A549 (cell line): ENCODE measurements around the gene LYRM7. TPM values are rescaled to one million over a fixed set of nuclear protein-coding genes. Genes with fewer than 3 reads are reported as not detected.

Experiments used
- ATAC-seq, 2 experiments: fragments of 200-7000 bp in 1 of 2; fragments of >200 bp in 1 of 2; cut with Nextera tagmentation in 1 of 2; cut with Tn5 transposase in 1 of 2; 3 replicates each; pipeline versions ENCODE4 v1.8.0 to v1.9.1; 2018 to 2020; ENCODE audit warnings: mild to moderate bottlenecking in 1 of 2, moderate library complexity in 1 of 2
- CTCF ChIA-PET: fragments of 300-600 bp; sonication (Branson Sonifier 250); formaldehyde crosslinking; extraction: SDS; loops from one replicate; lab custom pipeline; 2021; ENCODE audit warnings: antibody characterized with exemption, inconsistent platforms; lab: Yijun Ruan, JAX
- POLR2A ChIA-PET: fragments of 350-600 bp; formaldehyde crosslinking; extraction: SDS; loops from one replicate; lab custom pipeline; 2021; ENCODE audit warnings: antibody characterized with exemption, inconsistent platforms; lab: Yijun Ruan, JAX
- DNase-seq, 2 experiments: peaks; one replicate each; pipeline versions ENCODE4 v3.0.0 to v3.0.0-alpha.2; 2011 to 2016; ENCODE audit warnings: low read depth in 1 of 2, low spot score in 1 of 2
- FAIRE-seq: peaks from 2 replicates; lab custom pipeline; 2011; peaks lifted over from hg19 to GRCh38; lab: Jason Lieb, UNC
- H3K27ac ChIP-seq, 2 experiments: fragments of >200 bp; sonication (Bioruptor Twin); formaldehyde crosslinking; 3 replicates each; pipeline ENCODE4 v1.5.1; 2016 to 2017
- H3K4me1 ChIP-seq: fragments of >200 bp; sonication (Bioruptor Twin); formaldehyde crosslinking; 3 replicates; pipeline ENCODE4 v1.6.1; 2016
- H3K4me2 ChIP-seq: fragments of >200 bp; sonication (Bioruptor Twin); formaldehyde crosslinking; 3 replicates; pipeline ENCODE4 v1.6.1; 2016
- H3K4me3 ChIP-seq: fragments of >200 bp; sonication (Bioruptor Twin); formaldehyde crosslinking; 3 replicates; pipeline ENCODE4 v1.5.1; 2016
- H3K9me3 ChIP-seq: fragments of >200 bp; sonication (Bioruptor Twin); formaldehyde crosslinking; 3 replicates; pipeline ENCODE4 v1.6.1; 2016
- CTCF ChIP-seq: fragments of >200 bp; sonication (Bioruptor Twin); formaldehyde crosslinking; IDR thresholded peaks from 3 replicates; pipeline ENCODE4 v1.5.1; 2016
- EHF ChIP-seq: fragments of 250-450 bp; sonication (Bioruptor Pico); IDR thresholded peaks from 2 replicates; pipeline ENCODE4 v1.5.0; 2020; ENCODE audit warnings: mild to moderate bottlenecking
- EHMT2 ChIP-seq: fragments of 200-600 bp; sonication (generic); IDR thresholded peaks from 2 replicates; pipeline ENCODE4 v1.6.1; 2016; ENCODE audit warnings: antibody characterized with exemption, low read depth, mild to moderate bottlenecking, moderate library complexity
- ESRRA ChIP-seq: fragments of 150-350 bp; IDR thresholded peaks from 2 replicates; pipeline ENCODE4 v1.6.1; 2014; ENCODE audit warnings: mild to moderate bottlenecking, low read length, borderline replicate concordance
- HES2 ChIP-seq: fragments of >200 bp; sonication (Bioruptor Twin); formaldehyde crosslinking; IDR thresholded peaks from 2 replicates; pipeline ENCODE4 v1.6.1; 2016
- HEYL ChIP-seq: fragments of 250-450 bp; sonication (Bioruptor Pico); IDR thresholded peaks from 2 replicates; pipeline ENCODE4 v1.8.0; 2021; ENCODE audit warnings: mild to moderate bottlenecking, moderate library complexity
- KDM1A ChIP-seq: fragments of 200-600 bp; sonication (generic); IDR thresholded peaks from 2 replicates; pipeline ENCODE4 v1.6.1; 2016; ENCODE audit warnings: low read depth, mild to moderate bottlenecking
- KDM5A ChIP-seq: fragments of 200-600 bp; sonication (generic); IDR thresholded peaks from 2 replicates; pipeline ENCODE4 v1.6.1; 2016; ENCODE audit warnings: antibody characterized with exemption, mild to moderate bottlenecking
- MAFK ChIP-seq: fragments of 450-650 bp; IDR thresholded peaks from 2 replicates; pipeline ENCODE4 v1.6.1; 2014; ENCODE audit not compliant: partially characterized antibody
- MAZ ChIP-seq: fragments of 150-350 bp; IDR thresholded peaks from 2 replicates; pipeline ENCODE4 v1.6.1; 2014; ENCODE audit warnings: antibody characterized with exemption, low read depth, low read length, borderline replicate concordance
- NFE2L2 ChIP-seq: fragments of 150-350 bp; conservative IDR thresholded peaks from 2 replicates; pipeline ENCODE4 v1.6.1; 2014; ENCODE audit warnings: low read length
- PHF8 ChIP-seq: fragments of 200-600 bp; sonication (generic); IDR thresholded peaks from 2 replicates; pipeline ENCODE4 v1.6.1; 2016; ENCODE audit warnings: low read depth, mild to moderate bottlenecking, antibody characterized with exemption, moderate library complexity, borderline replicate concordance
- RFX5 ChIP-seq: fragments of 450-650 bp; IDR thresholded peaks from 2 replicates; pipeline ENCODE4 v1.7.1; 2014; ENCODE audit warnings: antibody characterized with exemption, mild to moderate bottlenecking, moderate library complexity
- SMC3 ChIP-seq: fragments of >200 bp; sonication (Bioruptor Twin); formaldehyde crosslinking; IDR thresholded peaks from 3 replicates; pipeline ENCODE4 v1.6.1; 2018; ENCODE audit warnings: inconsistent platforms
- TP53 ChIP-seq: fragments of 250-450 bp; sonication (Bioruptor Pico); IDR thresholded peaks from 2 replicates; pipeline ENCODE4 v1.5.0; 2021; ENCODE audit warnings: mild to moderate bottlenecking, moderate library complexity
- ZFP36 ChIP-seq: fragments of 450-650 bp; IDR thresholded peaks from 2 replicates; pipeline ENCODE4 v1.6.1; 2014; ENCODE audit warnings: borderline replicate concordance; ENCODE audit not compliant: partially characterized antibody
- WGBS: methylation state at CpG from one replicate; pipeline ENCODE4 v1.1.6; 2017; ENCODE audit errors: missing lambda C conversion rate; 5-methylcytosine and 5-hydroxymethylcytosine counted together
- polyA plus RNA-seq, 4 experiments: library from polyadenylated mRNA; depleted of rRNA in 3 of 4; stranded (reverse); fragments of >200 nt; fragmentation: RNase III in 1 of 4; extraction: RNeasy Plus Mini Kit Qiagen cat#74134 plus additional on column Dnase treatment in 1 of 4; gene quantifications; 2 replicates in 3 of 4; 3 replicates in 1 of 4; pipeline ENCODE4 v1.2.3, GENCODE V29; 2011 to 2017
- TF ChIP-seq, protein P1 (sequence below): fragments of >200 bp; sonication (Bioruptor Twin); formaldehyde crosslinking; IDR thresholded peaks from 3 replicates; pipeline ENCODE4 v1.6.1; 2016
- TF ChIP-seq, protein P2 (sequence below): IDR thresholded peaks from 2 replicates; pipeline ENCODE4 v1.6.1; 2012

LYRM7 gene
- polyA plus RNA-seq, 2 of the 4 experiments (the other 2 are of a cell fraction): 6.2 to 11.1 TPM

GRCh38 chr5:131142970-131143617, 27.6 kb upstream of the LYRM7 start (continued):
- TF ChIP-seq, protein P1, sequence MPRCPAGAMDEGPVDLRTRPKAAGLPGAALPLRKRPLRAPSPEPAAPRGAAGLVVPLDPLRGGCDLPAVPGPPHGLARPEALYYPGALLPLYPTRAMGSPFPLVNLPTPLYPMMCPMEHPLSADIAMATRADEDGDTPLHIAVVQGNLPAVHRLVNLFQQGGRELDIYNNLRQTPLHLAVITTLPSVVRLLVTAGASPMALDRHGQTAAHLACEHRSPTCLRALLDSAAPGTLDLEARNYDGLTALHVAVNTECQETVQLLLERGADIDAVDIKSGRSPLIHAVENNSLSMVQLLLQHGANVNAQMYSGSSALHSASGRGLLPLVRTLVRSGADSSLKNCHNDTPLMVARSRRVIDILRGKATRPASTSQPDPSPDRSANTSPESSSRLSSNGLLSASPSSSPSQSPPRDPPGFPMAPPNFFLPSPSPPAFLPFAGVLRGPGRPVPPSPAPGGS: no peak
- TF ChIP-seq KDM1A: no peak

DNA sequence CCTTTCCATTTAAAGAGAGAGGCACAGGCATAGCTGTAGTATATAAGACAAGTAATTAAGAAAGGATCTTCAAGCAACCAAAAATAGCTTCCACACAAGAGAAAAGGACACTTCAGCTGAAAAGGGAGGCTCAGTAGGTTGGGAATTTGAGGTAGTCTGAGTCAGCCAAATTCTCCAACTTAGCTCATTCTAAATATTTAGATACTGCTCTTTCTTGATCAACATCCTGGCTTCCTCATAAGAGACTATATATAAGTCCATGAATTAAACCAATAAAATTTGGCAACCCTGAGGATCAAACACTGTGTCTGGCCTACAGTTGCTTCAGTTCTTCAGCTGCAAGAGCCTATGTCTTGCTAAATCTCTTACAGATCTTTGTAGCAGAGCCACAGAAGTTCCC, 23.5 kb upstream of the LYRM7 start:
- ATAC-seq (no peak), FAIRE-seq (no peak), DNase-seq (no peak)
- TF ChIP-seq HEYL (CRISPR knock-in tag) (no peak), CTCF (no peak), HES2 (no peak), RFX5 (no peak), PHF8 (no peak), EHMT2 (no peak), ESRRA (no peak)
- TF ChIP-seq, protein P2, sequence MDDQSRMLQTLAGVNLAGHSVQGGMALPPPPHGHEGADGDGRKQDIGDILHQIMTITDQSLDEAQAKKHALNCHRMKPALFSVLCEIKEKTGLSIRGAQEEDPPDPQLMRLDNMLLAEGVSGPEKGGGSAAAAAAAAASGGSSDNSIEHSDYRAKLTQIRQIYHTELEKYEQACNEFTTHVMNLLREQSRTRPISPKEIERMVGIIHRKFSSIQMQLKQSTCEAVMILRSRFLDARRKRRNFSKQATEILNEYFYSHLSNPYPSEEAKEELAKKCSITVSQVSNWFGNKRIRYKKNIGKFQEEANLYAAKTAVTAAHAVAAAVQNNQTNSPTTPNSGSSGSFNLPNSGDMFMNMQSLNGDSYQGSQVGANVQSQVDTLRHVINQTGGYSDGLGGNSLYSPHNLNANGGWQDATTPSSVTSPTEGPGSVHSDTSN: no peak
- POLR2A ChIA-PET: no interaction called here
- Histone ChIP-seq H3K27ac (no peak overlapping the region), H3K4me3 (no peak overlapping the region), H3K4me2 (no peak overlapping the region), H3K4me1 (no peaks in the 10 kb centered on the region), H3K9me3 (no peaks in the 10 kb centered on the region)
- CTCF ChIA-PET: interaction anchor here (0.6 kb wide), 1 partner anchor 1904 kb away, joined by 3 read pairs; no protein-coding TSS in a partner anchor

DNA sequence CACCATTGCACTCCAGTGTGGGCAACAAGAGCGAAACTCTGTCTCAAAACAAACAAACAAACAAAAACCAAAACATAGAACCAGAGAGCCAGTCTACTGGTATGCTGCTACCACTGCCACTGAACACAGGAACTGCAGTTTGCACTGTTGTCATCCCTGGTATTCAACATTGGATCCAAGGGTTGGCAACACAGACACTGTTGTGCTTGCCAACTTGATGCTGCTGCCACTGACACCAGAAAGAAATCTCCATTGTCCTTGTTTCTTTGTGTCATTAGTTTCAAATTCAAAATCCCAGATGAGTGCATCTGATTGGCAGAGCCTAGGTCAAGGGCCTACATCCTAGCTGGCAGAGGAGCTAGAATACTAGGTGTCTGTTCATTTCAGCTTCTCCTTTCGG, 21.9 kb upstream of the LYRM7 start:
- no peak overlapping the region for H3K4me3 ChIP-seq
- DNase-seq: no peak
- CTCF ChIA-PET: interaction anchor here (1.2 kb wide), 1 partner anchor 233 kb away, joined by 3 read pairs; no protein-coding TSS in a partner anchor
- TF ChIP-seq KDM5A: no peak
- TF ChIP-seq, protein P2: no peak
- TF ChIP-seq MAZ: no peak
- TF ChIP-seq TP53 (CRISPR knock-in tag): no peak
- TF ChIP-seq ESRRA: no peak
- TF ChIP-seq SMC3: no peak
- TF ChIP-seq ZFP36: no peak
- no peak for TF ChIP-seq NFE2L2
- TF ChIP-seq HEYL (CRISPR knock-in tag): no peak
- no peak for TF ChIP-seq MAFK
- TF ChIP-seq EHF (CRISPR knock-in tag): no peak
- TF ChIP-seq EHMT2: no peak
- TF ChIP-seq, all 56 proteins: peak for 0
- POLR2A ChIA-PET: no interaction called here
- no peaks in the 10 kb centered on the region for H3K4me1 ChIP-seq
- no peak overlapping the region for H3K4me2 ChIP-seq
- WGBS: 94% methylated on average over 2 of the region's 2 CpGs
- H3K9me3 ChIP-seq: no peaks in the 10 kb centered on the region
- ATAC-seq (no peak), FAIRE-seq (no peak)
- H3K27ac ChIP-seq: no peak overlapping the region
